HG03571 (cell line): ENCODE measurements around the gene SAMM50.

Source experiments
- ATAC-seq: cut with Tn5 transposase; IDR thresholded peaks from one replicate; pipeline ENCODE4 v1.9.1; 2021; ENCODE audit not compliant: unreplicated experiment

SAMM50 gene

GRCh38 chr22:43955040-43955882 is at the start of gene SAMM50:
SAMM50 (plus strand) TSS chr22:43955442; CDS start chr22:43955578, 136 bp downstream.
- ATAC-seq = peak; percentile 85

DNA sequence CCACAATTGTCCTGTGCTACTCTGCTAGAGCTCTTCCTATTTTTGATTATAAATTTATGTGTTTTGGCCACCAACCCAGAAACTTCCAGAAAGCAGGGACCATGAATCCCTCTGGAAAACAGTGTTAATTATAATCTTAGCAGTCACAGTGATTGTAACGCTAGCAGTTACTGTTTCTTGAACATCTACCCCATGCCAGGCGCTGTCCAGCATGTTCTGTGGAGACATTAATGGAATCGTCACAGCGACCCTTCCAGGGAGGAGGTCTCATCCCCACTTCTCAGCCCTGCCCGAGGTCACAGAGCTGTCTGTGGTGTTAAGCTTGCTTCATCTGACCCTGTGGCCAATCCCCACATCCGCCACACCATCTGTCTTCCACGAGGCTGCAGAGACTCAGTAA is 49.6 kb upstream of the SAMM50 start:
- ATAC-seq = no peak

GRCh38 chr22:43909708-43910107 is 45.5 kb upstream of the SAMM50 start:
- ATAC-seq = no peak

DNA sequence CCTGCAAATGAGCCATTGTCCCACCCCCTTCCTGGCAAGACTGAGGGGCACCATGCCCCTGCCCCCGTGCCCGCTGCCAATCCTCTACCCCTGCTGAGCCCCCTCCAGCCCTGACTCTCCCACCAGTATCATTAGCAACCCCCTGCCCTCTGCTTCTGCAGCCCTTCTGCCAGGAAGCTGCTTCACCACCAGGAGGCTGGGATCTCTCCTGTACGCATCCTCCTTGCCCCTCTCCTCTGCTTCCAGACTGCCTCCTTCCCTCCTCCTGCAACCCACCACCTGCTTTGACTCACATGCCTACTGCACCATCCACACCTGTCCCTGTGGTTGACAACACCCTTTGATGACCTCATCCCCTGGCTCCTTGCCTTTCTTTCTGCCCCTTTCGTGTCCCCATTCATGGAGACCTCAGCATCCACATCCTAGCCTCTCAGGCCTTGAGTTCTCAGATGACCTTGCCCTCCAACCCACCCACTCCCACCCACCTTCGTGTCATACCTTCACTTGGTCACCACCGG is 45.0 kb upstream of the SAMM50 start:
- no peak for ATAC-seq

- no peak for ATAC-seq
These were observed 43.9 kb upstream of the SAMM50 start for GRCh38 chr22:43911351-43911750.

DNA sequence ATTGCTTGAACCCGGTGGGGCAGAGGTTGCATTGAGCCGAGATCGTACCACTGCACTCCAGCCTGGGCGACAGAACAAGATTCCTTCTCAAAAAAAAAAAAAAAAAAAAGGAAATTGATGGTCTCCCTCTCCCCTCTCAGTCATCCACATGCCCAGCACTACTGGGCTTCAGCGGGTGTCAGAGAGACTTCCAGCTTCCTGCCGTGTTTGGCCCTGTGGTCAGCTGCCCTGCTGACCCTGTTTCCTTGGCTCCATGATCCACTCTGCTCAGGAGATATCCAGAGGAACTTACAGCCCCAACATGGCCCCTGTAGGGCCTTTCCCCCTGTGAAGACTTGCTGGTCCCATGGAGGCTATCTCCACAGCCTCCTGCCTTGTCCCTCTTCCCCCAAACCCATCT is 37.7 kb upstream of the SAMM50 start:
- ATAC-seq = no peak

DNA sequence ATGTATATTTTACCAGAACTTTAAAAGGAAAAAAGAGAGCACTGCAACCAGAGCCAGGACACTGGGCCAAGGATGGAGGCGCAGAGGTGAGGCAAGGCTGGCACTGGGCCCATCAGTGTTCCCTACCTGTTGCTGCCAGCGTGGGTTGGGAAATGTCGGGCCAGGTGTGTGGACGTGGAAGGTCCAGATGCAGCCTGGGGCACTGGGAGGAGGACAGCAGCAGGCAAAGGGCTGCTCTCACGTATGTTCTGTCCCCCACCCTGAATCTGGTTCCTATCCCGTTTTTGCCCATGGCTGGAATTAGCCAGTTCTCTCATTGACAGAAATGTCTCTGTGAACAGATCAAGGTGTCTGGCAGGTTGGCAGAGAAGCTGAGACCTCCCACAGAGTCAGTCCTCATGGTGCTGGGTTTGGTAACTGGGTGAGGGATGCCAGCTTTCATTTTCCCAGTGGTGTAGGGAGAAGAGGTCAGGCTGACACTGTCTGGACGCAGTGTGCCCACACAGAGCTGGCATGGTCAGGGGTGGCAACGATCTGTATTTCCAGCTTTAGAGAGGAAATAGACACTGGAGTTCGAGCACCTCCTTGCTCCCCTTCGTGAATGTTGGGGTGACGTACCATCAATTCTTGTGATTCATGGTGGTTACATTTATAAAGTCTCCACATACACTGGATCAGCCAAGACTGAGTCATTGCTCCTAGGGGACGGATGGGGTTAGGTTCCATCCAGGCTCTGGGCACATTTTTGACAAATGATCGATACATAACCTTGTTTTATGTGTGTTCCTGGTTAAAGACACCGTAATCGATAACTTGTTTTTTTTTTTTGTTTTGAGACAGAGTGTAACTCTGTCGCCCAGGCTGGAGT is 35.9 kb upstream of the SAMM50 start:
- ATAC-seq = no peak

DNA sequence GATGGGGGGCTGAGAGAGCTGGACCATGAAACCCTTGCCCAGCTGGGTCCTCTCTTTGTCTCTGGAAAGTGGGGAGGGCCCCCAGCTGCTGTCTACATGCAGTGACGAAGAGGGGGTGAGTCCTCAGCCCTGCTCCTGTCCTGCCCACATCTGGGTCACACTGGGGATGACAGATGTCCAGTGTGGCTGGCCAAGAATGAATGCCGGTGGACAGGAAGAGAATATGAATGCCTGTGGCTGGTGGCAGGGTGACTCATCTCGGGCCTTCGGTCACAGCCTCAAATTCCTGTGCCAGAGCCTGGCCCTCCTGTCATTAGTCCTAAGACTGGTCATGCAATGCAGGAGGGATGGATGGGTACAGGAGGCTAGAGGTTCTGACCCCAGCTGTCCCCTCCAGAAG is 33.9 kb upstream of the SAMM50 start:
- ATAC-seq = no peak

- no peak for ATAC-seq
These were observed 33.1 kb upstream of the SAMM50 start for GRCh38 chr22:43922123-43922522.

- no peak for ATAC-seq
These were observed 32.1 kb upstream of the SAMM50 start for GRCh38 chr22:43923191-43923590.

DNA sequence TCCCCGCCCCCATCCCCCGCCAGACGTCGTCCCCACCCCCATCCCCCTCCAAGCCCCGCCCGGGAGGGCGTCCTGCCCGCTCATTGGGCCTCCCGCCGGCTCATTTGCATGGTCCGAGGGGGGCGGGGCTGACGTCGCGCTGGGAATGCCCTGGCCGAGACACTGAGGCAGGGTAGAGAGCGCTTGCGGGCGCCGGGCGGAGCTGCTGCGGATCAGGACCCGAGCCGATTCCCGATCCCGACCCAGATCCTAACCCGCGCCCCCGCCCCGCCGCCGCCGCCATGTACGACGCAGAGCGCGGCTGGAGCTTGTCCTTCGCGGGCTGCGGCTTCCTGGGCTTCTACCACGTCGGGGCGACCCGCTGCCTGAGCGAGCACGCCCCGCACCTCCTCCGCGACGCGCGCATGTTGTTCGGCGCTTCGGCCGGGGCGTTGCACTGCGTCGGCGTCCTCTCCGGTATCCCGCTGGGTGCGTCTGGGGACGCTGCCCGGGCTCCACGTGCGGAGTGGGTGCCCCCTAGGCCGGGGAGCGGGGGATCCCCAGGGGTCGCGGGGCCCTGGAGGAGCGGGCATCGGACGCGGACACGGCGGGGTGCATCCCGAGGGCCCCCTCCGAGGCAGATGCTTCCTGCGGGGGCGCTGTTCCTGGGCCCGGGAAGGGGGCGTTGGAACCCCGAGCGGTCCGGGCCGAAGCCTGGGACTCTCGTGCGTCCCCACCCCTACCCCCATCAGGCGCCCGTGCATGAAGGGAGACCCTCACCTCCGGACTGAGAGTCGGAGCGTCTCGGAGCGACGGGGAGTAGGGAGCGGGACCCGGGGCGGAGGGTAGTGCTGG is 31.4 kb upstream of the SAMM50 start, which contains the start of gene PNPLA3:
Gene PNPLA3, plus strand, starts transcription at position 175 of the 834 bp plus-strand sequence. Its CDS starts 107 bp downstream, at position 282.
- no peak for ATAC-seq

- no peak for ATAC-seq
These were observed 30.4 kb upstream of the SAMM50 start for GRCh38 chr22:43924877-43925276.

DNA sequence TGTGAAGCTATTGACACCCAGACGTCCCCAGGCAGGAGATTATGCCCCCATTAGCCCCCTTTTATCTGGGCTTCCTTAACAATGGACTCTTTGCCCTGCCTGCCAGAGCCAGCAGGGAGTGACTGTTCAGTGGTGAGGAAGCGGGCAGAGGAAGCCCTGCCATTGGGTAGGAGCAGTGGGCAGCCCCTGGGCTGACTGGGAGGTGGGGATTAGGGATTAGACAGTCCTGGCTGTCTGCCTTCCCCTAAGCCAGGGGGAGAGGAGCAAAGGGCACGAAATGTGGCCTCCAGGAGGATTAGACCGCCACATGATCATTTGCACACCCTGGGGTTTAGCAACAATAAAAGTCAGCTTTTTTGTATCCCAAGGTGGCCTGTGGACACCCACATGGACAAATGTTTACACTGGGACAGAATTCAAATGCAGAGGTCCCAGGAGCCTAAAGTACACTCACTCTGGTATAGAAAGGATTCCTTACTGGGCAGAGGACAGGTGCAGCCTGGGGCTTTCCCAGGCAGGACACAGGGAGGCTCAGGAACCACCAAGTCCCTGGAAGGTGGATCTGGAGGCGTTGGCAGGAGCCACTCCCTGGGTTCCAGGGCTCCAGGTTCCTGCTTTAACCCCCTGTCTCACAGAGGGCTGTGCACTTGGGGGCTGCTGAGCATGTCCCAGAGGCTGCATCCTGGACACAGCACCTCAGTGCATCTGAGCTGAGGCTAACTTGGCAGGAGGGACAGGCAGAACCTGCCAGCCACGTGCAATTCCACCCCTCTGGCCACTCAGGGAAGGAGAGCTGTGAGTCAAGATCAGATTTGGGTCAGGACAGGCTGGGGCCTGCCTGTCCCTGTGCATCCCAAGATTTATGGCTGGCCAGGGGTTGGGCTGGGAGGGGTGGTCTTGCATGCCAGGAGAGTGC is 29.6 kb upstream of the SAMM50 start:
- no peak for ATAC-seq

DNA sequence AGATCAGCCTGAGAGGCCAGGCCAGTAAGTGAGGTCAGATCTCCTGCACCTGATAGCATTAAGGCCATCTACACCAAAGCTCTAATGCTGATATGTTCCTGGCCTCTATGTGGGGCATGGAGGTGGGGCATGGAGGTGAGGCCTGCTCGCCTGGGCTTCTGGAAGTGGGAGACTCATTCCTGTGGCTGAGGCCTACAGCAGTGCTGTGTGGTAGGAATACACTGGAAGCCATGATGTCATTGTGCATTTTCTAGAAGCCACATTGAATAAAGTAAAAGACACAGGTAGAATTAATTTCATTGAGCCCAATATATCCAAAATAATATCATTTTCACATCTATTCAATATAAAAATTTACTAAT is 28.9 kb upstream of the SAMM50 start:
- ATAC-seq = no peak

GRCh38 chr22:43928468-43928867 is 26.8 kb upstream of the SAMM50 start:
- ATAC-seq = no peak

GRCh38 chr22:43928908-43929307 is 26.3 kb upstream of the SAMM50 start:
- no peak for ATAC-seq

DNA sequence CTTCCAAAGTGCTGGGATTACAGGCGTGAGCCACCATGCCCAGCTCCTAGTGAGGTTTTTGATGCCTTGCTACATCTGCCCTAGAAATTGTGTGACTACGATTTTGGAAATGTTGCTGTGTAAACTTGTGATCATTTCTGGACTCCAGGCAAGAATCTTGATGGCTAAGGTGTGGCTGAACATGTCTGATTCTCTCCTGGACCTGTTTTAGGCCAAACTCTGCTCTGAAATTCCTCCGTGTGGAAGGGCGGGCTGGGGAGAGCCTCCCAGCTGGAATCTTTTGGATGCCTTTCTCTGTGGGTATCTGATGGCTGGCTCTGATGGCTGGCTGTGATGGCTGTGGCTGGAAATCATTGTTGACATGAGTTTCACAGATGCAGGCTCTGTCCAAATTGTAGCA is 23.5 kb upstream of the SAMM50 start:
- no peak for ATAC-seq

DNA sequence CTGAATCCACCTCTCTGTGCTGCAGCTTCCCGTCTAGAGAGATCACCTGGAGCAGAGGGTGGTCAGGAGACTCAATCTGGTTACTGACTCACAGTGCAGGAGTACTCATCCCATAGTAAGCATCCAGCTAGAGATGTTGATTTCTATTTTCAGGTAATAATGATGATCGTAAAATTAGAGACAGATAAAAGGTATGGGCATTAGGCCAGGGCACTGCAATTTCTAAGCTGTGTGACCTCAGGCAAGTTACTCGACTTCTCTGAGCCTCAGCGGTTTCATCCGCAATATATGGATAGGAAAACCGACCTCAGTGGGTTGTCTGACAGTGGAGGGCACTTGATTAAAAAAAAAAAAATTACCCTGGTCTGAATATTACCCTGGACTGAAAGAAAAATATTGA is 13.8 kb upstream of the SAMM50 start:
- no peak for ATAC-seq

DNA sequence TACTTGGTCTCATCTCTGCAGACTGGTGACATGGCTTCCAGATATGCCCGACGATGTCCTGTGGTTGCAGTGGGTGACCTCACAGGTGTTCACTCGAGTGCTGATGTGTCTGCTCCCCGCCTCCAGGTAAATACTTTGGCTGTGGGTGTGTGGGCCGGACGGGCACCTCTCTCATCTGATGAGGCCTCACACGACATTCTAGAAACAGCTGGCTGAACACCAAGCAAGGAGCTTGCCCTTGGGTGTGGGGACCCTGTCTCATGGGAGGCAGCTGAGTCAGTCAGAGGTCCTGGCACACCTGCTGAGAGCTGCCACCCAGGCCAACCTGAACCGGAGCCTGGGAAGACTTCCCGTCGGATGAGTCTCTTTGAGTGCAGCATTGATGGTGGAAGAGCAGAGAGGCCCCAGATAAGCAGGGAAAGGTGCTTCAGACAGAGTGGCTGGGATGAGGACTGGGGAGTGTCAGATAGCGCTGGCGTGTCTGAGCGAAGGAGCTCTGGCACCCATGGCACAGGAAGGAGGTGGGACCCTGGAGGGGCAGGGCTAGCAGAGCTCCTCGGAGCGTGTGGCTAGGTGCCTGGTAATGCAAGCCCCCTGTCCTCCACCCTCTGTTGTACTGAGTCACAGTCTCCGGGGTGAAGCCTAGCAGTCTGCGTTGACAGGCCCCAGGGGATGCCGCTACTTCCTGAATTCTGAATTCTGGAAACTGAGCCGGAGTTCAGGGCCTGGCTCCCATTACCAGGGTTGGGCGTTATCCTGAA is 10.4 kb upstream of the SAMM50 start:
- ATAC-seq = no peak
